Jurkat, Clone E6-1 (cell line): Measurements from ENCODE around the gene PSMD5.

Experiments
- DNase-seq: peaks from one replicate; pipeline ENCODE4 v3.0.0-alpha.2; 2011; ENCODE audit warnings: low read depth, low spot score
- H3K4me3 ChIP-seq: 2 replicates; pipeline ENCODE4 v1.5.1; 2011; ENCODE audit warnings: mild to moderate bottlenecking, low read length, control low read depth, moderate library complexity

PSMD5 gene

GRCh38 chr9:120775859-120776258, 66.9 kb downstream of the PSMD5 start:
- H3K4me3 ChIP-seq: no peak overlapping the region
- DNase-seq: no peak

- DNase-seq: no peak
Measured at GRCh38 chr9:120774719-120775118, 68.0 kb downstream of the PSMD5 start.

GRCh38 chr9:120773256-120773655, 69.5 kb downstream of the PSMD5 start:
- no peak overlapping the region for H3K4me3 ChIP-seq
- no peak for DNase-seq

More at GRCh38 chr9:120774719-120775118, 68.0 kb downstream of the PSMD5 start:
- H3K4me3 ChIP-seq: no peak overlapping the region

- no peak for DNase-seq
- H3K4me3 ChIP-seq: no peak overlapping the region
Measured at GRCh38 chr9:120770931-120771330, 71.8 kb downstream of the PSMD5 start.

DNA sequence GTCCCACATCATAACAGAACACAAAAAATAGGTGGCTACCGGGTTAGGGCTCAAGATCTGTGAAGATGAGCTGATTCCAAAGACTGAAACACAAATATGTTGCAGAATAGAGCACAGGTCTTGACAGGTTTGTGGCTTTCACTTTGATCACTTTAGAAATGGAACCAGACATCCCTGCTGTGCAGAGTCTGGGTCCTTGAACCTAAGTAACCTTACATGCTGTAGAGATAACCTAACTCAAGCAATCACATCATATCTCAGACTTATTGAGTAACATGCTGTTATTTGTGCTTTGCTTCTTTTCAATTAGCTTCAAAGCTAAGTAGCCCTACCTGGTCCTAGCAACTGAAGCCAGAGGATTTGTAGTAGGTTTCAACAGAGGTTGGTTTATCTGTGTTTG, 73.8 kb downstream of the PSMD5 start:
- DNase-seq: no peak
- H3K4me3 ChIP-seq: no peak overlapping the region

GRCh38 chr9:120768247-120768646, 74.5 kb downstream of the PSMD5 start:
- DNase-seq: no peak

DNA sequence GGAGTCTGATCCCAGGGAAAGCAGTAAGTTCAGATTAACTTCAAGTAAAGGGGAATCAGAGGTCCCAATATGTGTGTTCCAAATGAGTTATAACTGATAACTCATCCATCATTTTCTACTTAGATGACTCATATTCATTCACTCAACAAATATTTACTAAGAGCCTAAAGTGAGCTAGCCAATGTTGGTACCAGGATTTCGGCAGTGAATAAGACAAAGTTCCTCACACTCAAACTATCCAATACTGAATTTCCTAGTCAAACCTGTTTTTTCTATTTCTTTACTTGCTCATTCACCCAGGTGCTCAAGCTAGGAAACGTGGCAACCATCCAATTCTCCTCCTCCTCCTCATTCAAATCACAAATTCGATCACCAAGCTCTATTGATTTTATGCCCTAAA, 75.3 kb downstream of the PSMD5 start:
- H3K4me3 ChIP-seq: no peak overlapping the region
- no peak for DNase-seq

More at GRCh38 chr9:120768247-120768646, 74.5 kb downstream of the PSMD5 start:
- H3K4me3 ChIP-seq: no peak overlapping the region
